ENCODE data around the gene GARNL3.

GARNL3 gene

DNA sequence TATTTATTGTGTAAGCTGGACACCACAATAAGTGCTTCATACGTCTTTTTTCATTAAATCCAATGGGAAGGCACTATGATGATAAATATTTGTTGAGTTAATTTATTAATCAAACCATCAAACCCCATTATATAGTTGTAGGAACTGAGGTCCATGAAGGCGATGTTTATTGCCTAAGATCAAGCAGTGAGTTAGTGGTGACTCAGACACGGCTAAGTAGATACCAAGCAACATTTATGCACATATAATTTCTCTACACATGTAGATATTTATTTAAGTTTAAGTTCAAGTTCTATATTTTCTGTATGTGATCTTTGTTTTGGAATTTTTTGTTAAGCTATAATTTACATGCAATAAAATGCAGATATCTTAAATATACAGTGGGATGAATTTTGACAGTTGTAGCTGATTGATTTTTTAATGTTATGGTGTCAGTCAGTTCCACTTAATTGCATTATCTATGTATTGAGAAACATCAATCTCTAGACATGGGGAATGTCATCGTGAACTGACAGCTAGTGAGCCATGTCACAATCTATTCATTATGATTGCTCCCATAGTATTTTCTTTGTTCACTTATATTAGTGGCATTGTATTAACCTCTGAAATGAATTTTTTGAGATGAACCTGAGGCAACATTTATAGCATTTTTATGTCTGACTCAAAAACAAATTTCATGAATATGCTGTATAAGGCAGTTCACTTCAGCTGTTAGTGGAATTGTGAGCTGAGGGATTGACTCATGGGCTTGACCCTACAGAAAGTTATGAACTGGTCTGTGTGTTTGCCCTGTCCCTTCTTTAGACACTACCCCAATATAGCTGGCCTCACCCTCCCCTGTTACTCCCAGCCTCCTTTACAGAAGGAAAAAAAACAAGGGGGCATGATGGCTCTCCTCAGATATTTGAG lies 11.9 kb upstream of the GARNL3 start:
- no peaks in the 10 kb centered on the region for H3K9me3 Mint-ChIP-seq
- H3K27ac Mint-ChIP-seq, result no peak overlapping the region
- H3K36me3 Mint-ChIP-seq (ENCODE audit: low read depth), result no peaks in the 10 kb centered on the region
- H3K27me3 Mint-ChIP-seq, result peaks cover 17% of the 10 kb centered on the region
- intact Hi-C loops (cut with micrococcal nuclease), result no loop called here
- no peaks in the 10 kb centered on the region for H3K4me1 Mint-ChIP-seq (ENCODE audit: low read depth)
- no peak overlapping the region for H3K4me3 Mint-ChIP-seq

DNA sequence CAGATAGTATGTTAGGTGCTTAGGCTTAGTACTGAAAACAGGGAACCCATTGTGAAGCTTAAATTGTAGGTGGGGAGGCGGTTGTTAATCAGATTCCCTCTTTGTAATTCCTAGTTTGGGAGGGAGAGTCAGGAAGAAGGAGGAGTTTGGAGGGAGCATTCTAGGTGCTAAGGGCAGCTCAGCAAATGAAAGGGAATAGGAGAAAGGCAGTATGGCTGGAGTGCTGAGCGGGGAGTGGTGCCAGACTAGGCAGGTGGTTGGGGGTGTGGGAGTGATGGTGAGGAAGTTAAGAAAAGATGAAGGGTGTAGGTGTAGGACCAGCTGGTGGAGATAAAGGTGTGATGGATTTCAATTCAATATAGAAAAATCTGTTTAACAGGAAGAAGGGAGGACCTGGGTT lies 11.1 kb upstream of the GARNL3 start:
- H3K27me3 Mint-ChIP-seq, result peaks cover 17% of the 10 kb centered on the region
- no peaks in the 10 kb centered on the region for H3K9me3 Mint-ChIP-seq
- intact Hi-C loops (cut with micrococcal nuclease), result no loop called here
- no peak overlapping the region for H3K27ac Mint-ChIP-seq
- H3K4me3 Mint-ChIP-seq, result no peak overlapping the region
- H3K36me3 Mint-ChIP-seq (ENCODE audit: low read depth), result no peaks in the 10 kb centered on the region
- no peaks in the 10 kb centered on the region for H3K4me1 Mint-ChIP-seq (ENCODE audit: low read depth)

- no peak overlapping the region for H3K4me3 Mint-ChIP-seq
- H3K9me3 Mint-ChIP-seq, result no peaks in the 10 kb centered on the region
- intact Hi-C loops (cut with micrococcal nuclease), result no loop called here
- no peaks in the 10 kb centered on the region for H3K36me3 Mint-ChIP-seq (ENCODE audit: low read depth)
- H3K4me1 Mint-ChIP-seq (ENCODE audit: low read depth), result no peaks in the 10 kb centered on the region
- peaks cover 12% of the 10 kb centered on the region for H3K27me3 Mint-ChIP-seq
- H3K27ac Mint-ChIP-seq, result no peak overlapping the region
These were observed 8.9 kb upstream of the GARNL3 start for GRCh38 chr9:127255692-127256091.

- Mint-ChIP-seq H3K27ac (no peak overlapping the region), H3K4me3 (no peak overlapping the region), H3K9me3 (no peaks in the 10 kb centered on the region), H3K27me3 (peaks cover 11% of the 10 kb centered on the region), H3K36me3 (ENCODE audit: low read depth) (no peaks in the 10 kb centered on the region), H3K4me1 (ENCODE audit: low read depth) (no peaks in the 10 kb centered on the region)
- intact Hi-C loops (cut with micrococcal nuclease), result no loop called here
These were observed 8.2 kb upstream of the GARNL3 start for GRCh38 chr9:127256324-127256723.

GRCh38 chr9:127258606-127259471 lies 5.7 kb upstream of the GARNL3 start:
- Mint-ChIP-seq H3K9me3 (no peaks in the 10 kb centered on the region), H3K27ac (no peak overlapping the region), H3K4me1 (ENCODE audit: low read depth) (no peaks in the 10 kb centered on the region), H3K36me3 (ENCODE audit: low read depth) (no peaks in the 10 kb centered on the region), H3K27me3 (peaks cover 6% of the 10 kb centered on the region), H3K4me3 (no peak overlapping the region)
- intact Hi-C loops (cut with micrococcal nuclease), result no loop called here

DNA sequence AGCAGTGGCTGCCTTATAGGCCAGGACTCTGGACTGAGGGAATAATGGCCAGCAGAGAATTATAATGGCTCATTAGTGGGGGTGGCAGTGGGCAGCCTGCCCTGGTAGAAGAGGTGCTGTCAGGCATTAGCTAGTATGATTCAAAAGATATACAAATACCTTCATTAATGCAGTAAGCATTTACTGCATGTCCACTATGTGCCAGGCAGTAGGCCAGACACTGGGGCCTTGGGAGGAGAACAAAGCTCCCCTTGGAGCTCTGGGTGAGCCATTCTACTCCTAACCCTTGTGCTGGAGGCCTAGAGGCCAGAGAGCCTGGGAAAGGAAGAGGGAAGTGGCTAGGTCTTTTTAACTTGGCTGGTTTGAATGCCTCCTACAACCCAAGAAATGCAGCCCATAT lies 2.0 kb upstream of the GARNL3 start:
- no peak overlapping the region for H3K4me3 Mint-ChIP-seq
- no peaks in the 10 kb centered on the region for H3K4me1 Mint-ChIP-seq (ENCODE audit: low read depth)
- no peaks in the 10 kb centered on the region for H3K36me3 Mint-ChIP-seq (ENCODE audit: low read depth)
- intact Hi-C loops (cut with micrococcal nuclease), result no loop called here
- H3K27me3 Mint-ChIP-seq, result peaks cover 4% of the 10 kb centered on the region
- H3K27ac Mint-ChIP-seq, result no peak overlapping the region
- no peaks in the 10 kb centered on the region for H3K9me3 Mint-ChIP-seq

DNA sequence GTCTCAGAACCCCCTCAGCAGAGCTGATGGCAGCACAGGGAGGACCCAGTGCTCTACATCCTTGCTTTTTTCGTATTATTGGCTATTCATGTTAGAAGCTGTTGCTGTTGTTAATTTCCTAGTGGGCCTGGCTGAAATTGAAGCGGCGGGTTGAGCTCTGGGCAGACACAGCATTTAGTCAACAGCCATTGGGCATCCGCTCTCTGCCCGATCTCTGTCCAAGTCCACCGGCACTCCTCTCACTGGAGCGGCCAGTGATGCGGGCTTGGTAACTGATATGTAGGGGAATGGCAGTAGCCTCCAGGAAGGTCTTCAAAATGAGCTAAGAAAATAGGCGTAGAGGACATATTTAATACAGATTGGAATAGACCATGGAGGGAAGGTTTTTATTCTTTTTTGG lies 1.3 kb upstream of the GARNL3 start:
- Mint-ChIP-seq H3K27ac (no peak overlapping the region), H3K36me3 (ENCODE audit: low read depth) (no peaks in the 10 kb centered on the region), H3K4me3 (no peak overlapping the region), H3K9me3 (no peaks in the 10 kb centered on the region), H3K4me1 (ENCODE audit: low read depth) (no peaks in the 10 kb centered on the region), H3K27me3 (peaks cover 5% of the 10 kb centered on the region)
- intact Hi-C loops (cut with micrococcal nuclease), result no loop called here

- Mint-ChIP-seq H3K36me3 (ENCODE audit: low read depth) (no peaks in the 10 kb centered on the region), H3K27me3 (peaks cover 6% of the 10 kb centered on the region), H3K27ac (no peak overlapping the region), H3K4me3 (no peak overlapping the region), H3K4me1 (ENCODE audit: low read depth) (no peaks in the 10 kb centered on the region), H3K9me3 (no peaks in the 10 kb centered on the region)
- intact Hi-C loops (cut with micrococcal nuclease), result no loop called here
These were observed 910 bp upstream of the GARNL3 start for GRCh38 chr9:127263664-127264063.

DNA sequence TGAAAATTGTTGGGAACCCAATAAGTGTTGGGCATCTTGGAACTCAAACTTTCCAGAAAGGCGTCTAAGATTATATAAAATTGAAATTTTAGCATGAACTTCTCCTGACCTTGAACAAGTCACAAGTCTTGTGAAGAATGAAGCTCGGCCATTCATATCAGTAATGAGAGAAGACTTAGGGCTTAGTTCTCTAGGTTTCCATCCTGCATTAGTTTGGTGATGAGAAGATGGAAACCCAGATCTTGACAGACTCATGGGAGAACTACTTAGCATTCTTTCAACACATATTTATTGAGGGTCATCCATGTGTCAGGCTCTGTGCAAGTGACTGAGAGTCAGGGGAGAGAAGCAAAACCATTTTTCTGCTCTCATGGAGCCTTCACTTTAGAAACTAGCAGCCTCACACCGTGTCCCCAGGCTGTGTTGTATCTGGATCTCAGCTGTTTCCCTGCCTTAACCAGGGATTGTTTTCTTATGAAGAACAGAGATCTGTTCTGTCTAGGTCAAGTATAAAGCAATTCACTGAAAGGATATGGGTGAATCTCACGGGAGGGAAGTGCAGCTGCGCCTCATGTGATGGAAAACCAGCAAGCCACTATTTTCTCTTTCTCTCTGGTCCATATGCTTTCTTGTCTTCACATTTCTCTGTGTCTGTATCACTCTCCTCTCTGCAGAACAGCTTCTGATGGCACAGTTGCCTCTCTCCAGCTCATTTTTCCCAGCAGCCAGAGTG lies 3.4 kb downstream of the GARNL3 start:
- Mint-ChIP-seq H3K4me3 (no peak overlapping the region), H3K27me3 (peaks cover 14% of the 10 kb centered on the region), H3K27ac (no peak overlapping the region), H3K9me3 (no peaks in the 10 kb centered on the region), H3K4me1 (ENCODE audit: low read depth) (no peaks in the 10 kb centered on the region), H3K36me3 (ENCODE audit: low read depth) (no peaks in the 10 kb centered on the region)
- intact Hi-C loops (cut with micrococcal nuclease), result no loop called here

GRCh38 chr9:127269449-127269848 lies 4.9 kb downstream of the GARNL3 start:
- Mint-ChIP-seq H3K4me3 (no peak overlapping the region), H3K9me3 (no peaks in the 10 kb centered on the region), H3K27ac (no peak overlapping the region), H3K4me1 (ENCODE audit: low read depth) (peaks cover 4% of the 10 kb centered on the region), H3K27me3 (peaks cover 14% of the 10 kb centered on the region), H3K36me3 (ENCODE audit: low read depth) (no peaks in the 10 kb centered on the region)
- intact Hi-C loops (cut with micrococcal nuclease), result no loop called here

GRCh38 chr9:127273326-127273725 lies 8.8 kb downstream of the GARNL3 start:
- Mint-ChIP-seq H3K4me3 (no peak overlapping the region), H3K9me3 (no peaks in the 10 kb centered on the region), H3K27me3 (peaks cover 11% of the 10 kb centered on the region), H3K27ac (no peak overlapping the region), H3K4me1 (ENCODE audit: low read depth) (peaks cover 33% of the 10 kb centered on the region), H3K36me3 (ENCODE audit: low read depth) (no peaks in the 10 kb centered on the region)
- intact Hi-C loops (cut with micrococcal nuclease), result no loop called here

GRCh38 chr9:127277099-127277498 lies 12.5 kb downstream of the GARNL3 start:
- H3K4me3 Mint-ChIP-seq, result no peak overlapping the region
- H3K4me1 Mint-ChIP-seq (ENCODE audit: low read depth), result peaks cover 47% of the 10 kb centered on the region
- H3K27ac Mint-ChIP-seq, result peak overlapping the region; percentile 26
- intact Hi-C loops (cut with micrococcal nuclease), result no loop called here
- peaks cover 7% of the 10 kb centered on the region for H3K27me3 Mint-ChIP-seq
- H3K36me3 Mint-ChIP-seq (ENCODE audit: low read depth), result no peaks in the 10 kb centered on the region
- H3K9me3 Mint-ChIP-seq, result no peaks in the 10 kb centered on the region

DNA sequence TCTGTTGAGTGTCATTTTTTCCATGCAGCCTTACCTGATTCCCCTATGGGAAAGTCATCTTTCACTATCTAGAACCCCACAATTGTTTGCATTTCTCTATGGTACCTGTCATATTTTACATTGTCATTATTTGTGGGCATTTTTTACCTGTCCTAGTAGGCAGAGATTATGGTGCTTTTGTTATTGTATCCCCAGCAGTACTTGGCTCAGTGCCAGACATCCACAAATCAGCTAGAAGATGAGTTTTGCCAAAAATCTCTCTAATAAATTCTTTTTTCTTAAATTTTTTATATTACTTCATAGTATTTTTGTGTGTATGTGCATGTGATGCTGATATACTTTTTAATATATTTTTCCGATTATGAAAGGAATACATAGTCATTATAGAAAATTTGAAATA lies 13.2 kb downstream of the GARNL3 start:
- no peaks in the 10 kb centered on the region for H3K9me3 Mint-ChIP-seq
- peaks cover 6% of the 10 kb centered on the region for H3K27me3 Mint-ChIP-seq
- intact Hi-C loops (cut with micrococcal nuclease), result no loop called here

DNA sequence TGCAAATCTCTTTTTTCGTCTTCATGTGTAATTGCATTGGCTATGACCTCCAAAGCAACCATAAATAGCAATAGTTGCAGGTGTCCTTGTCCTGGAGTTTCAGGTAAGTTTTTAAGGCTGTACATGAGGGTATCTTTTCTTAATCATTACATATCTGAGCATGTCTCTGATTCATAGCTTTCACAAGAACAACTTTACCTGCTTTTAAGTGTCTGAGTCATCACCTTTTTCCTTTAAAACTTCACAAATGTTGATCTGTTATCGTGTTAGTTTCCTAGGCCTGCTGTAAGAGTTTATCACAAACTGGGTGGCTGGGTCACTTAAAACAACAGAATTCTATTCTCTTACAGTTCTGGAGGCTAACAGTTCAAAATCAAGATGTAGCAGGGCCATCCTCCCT lies 13.8 kb downstream of the GARNL3 start:
- no peaks in the 10 kb centered on the region for H3K9me3 Mint-ChIP-seq
- H3K27me3 Mint-ChIP-seq, result peaks cover 6% of the 10 kb centered on the region
- intact Hi-C loops (cut with micrococcal nuclease), result no loop called here
- peaks cover 47% of the 10 kb centered on the region for H3K4me1 Mint-ChIP-seq (ENCODE audit: low read depth)
- no peak overlapping the region for H3K27ac Mint-ChIP-seq
- no peak overlapping the region for H3K4me3 Mint-ChIP-seq
- no peaks in the 10 kb centered on the region for H3K36me3 Mint-ChIP-seq (ENCODE audit: low read depth)

More for the DNA sequence above, 13.2 kb downstream of the GARNL3 start:
- Mint-ChIP-seq H3K4me1 (ENCODE audit: low read depth) (peaks cover 47% of the 10 kb centered on the region), H3K27ac (no peak overlapping the region), H3K4me3 (no peak overlapping the region), H3K36me3 (ENCODE audit: low read depth) (no peaks in the 10 kb centered on the region)

Measured in dendritic cell treated with granulocyte-macrophage colony-stimulating factor and Interleukin-4, amounts not matched to agents 40 ng/mL and 50 ng/mL, for 4 days (primary cell).